HepG2 (cell line): ENCODE measurements around the gene KIRREL3. TPM values are rescaled to one million over a fixed set of nuclear protein-coding genes. Genes with fewer than 3 reads are reported as not detected.

Experiments
- ATAC-seq: fragments of 200-7000 bp; cut with Tn5 transposase; 3 replicates; pipeline ENCODE4 v1.9.1; 2020; ENCODE audit warnings: mild to moderate bottlenecking, moderate library complexity
- BruUV-seq: library from RNA; stranded (reverse); fragments of 400-500 nt; replicated peaks from 2 replicates; lab custom pipeline; 2021; lab: Mats Ljungman, UMichigan
- CTCF ChIA-PET: fragments of 300-600 bp; formaldehyde crosslinking; extraction: SDS; loops from one replicate; lab custom pipeline; 2021; ENCODE audit warnings: low total read pairs, inconsistent platforms, low intra/inter-chr PET ratio; lab: Yijun Ruan, JAX
- POLR2A ChIA-PET: fragments of 350-600 bp; sonication (Branson Sonifier 250); formaldehyde crosslinking; loops from one replicate; lab custom pipeline; 2020; ENCODE audit warnings: antibody characterized with exemption, inconsistent platforms; lab: Yijun Ruan, JAX
- DNase-seq: peaks from one replicate; pipeline ENCODE4 v3.0.0-alpha.2; 2015; ENCODE audit warnings: low spot score
- FAIRE-seq: peaks from 3 replicates; lab custom pipeline; 2011; peaks lifted over from hg19 to GRCh38; lab: Jason Lieb, UNC
- H2AFZ ChIP-seq: one replicate; pipeline ENCODE4 v1.6.1; 2011; ENCODE audit warnings: low read length, inconsistent platforms
- H3K27ac ChIP-seq: fragments of 300-600 bp; 3 replicates; pipeline ENCODE4 v1.8.0; 2011; ENCODE audit warnings: mixed run types, mild to moderate bottlenecking, mixed read lengths, low read length, inconsistent platforms; ENCODE audit not compliant: insufficient read depth; ENCODE audit errors: extremely low read length
- H3K27me3 ChIP-seq, 2 experiments: fragments of 200-600 bp in 1 of 2; 2 replicates in 1 of 2; 3 replicates in 1 of 2; pipeline versions ENCODE4 v1.6.0 to v1.8.0; 2011; ENCODE audit warnings: low read length in 2 of 2, mild to moderate bottlenecking in 2 of 2, moderate library complexity in 2 of 2, inconsistent platforms in 1 of 2; ENCODE audit not compliant: insufficient read depth in 2 of 2, control insufficient read depth in 1 of 2
- H3K36me3 ChIP-seq, 2 experiments: fragments of 200-600 bp in 1 of 2; replicated peaks in 1 of 2; 2 replicates in 1 of 2; 3 replicates in 1 of 2; pipeline versions ENCODE4 v1.5.1 to v1.8.0; 2011; ENCODE audit warnings: low read length in 2 of 2, inconsistent platforms in 1 of 2; ENCODE audit not compliant: insufficient read depth in 2 of 2, control insufficient read depth in 1 of 2
- H3K4me1 ChIP-seq: 2 replicates; pipeline ENCODE4 v1.5.1; 2012; ENCODE audit warnings: low read length, inconsistent platforms; ENCODE audit not compliant: insufficient read depth
- H3K4me2 ChIP-seq: 2 replicates; pipeline ENCODE4 v1.6.0; 2011; ENCODE audit warnings: low read depth, low read length, inconsistent platforms
- H3K4me3 ChIP-seq, 3 experiments: fragments of 200-600 bp in 1 of 3; sonication (generic), shearing (Covaris generic) in 1 of 3; replicated peaks in 1 of 3; 2 replicates each; pipeline ENCODE4 v1.5.1; 2011 to 2016; ENCODE audit warnings: low read length in 3 of 3, inconsistent platforms in 2 of 3, low read depth in 2 of 3, mild to moderate bottlenecking in 2 of 3, control low read depth in 1 of 3, mixed read lengths in 1 of 3; ENCODE audit not compliant: insufficient read depth in 1 of 3
- H3K79me2 ChIP-seq: one replicate; pipeline ENCODE4 v1.6.1; 2011; ENCODE audit warnings: low read length, inconsistent platforms; ENCODE audit not compliant: insufficient read depth
- H3K9ac ChIP-seq: 2 replicates; pipeline ENCODE4 v1.6.0; 2011; ENCODE audit warnings: mild to moderate bottlenecking, low read depth, low read length, inconsistent platforms; ENCODE audit not compliant: insufficient read depth
- H3K9me3 ChIP-seq: 2 replicates; pipeline ENCODE4 v1.5.1; 2012; ENCODE audit warnings: mild to moderate bottlenecking, low read length
- H4K20me1 ChIP-seq: 2 replicates; pipeline ENCODE4 v1.6.0; 2011; ENCODE audit warnings: inconsistent platforms, mild to moderate bottlenecking, low read length, moderate library complexity; ENCODE audit not compliant: insufficient read depth
- CBX5 ChIP-seq: sonication (generic); formaldehyde crosslinking; IDR thresholded peaks from 2 replicates; pipeline ENCODE4 v1.4.0; 2020; ENCODE audit warnings: missing genetic modification reagents, borderline replicate concordance
- FOXK1 ChIP-seq: sonication (generic); formaldehyde crosslinking; IDR thresholded peaks from 2 replicates; pipeline ENCODE4 v1.4.0; 2020; ENCODE audit warnings: low read depth, missing genetic modification reagents, borderline replicate concordance
- GTF3A ChIP-seq: sonication (generic); formaldehyde crosslinking; conservative IDR thresholded peaks from 2 replicates; pipeline ENCODE4 v1.4.0; 2020; ENCODE audit warnings: mild to moderate bottlenecking, missing genetic modification reagents
- HMGA1 ChIP-seq: sonication (generic); formaldehyde crosslinking; conservative IDR thresholded peaks from 2 replicates; pipeline ENCODE4 v1.4.0; 2020; ENCODE audit warnings: missing genetic modification reagents
- NCOA2 ChIP-seq: sonication (generic); formaldehyde crosslinking; IDR thresholded peaks from 2 replicates; pipeline ENCODE4 v1.8.0; 2022; ENCODE audit warnings: inconsistent platforms
- SRY ChIP-seq: sonication (generic); formaldehyde crosslinking; IDR thresholded peaks from 2 replicates; pipeline ENCODE4 v1.8.0; 2022; ENCODE audit warnings: mild to moderate bottlenecking, missing genetic modification reagents
- WIZ ChIP-seq: sonication (generic); formaldehyde crosslinking; IDR thresholded peaks from 2 replicates; pipeline ENCODE4 v1.5.1; 2020; ENCODE audit warnings: mild to moderate bottlenecking, missing genetic modification reagents
- ZBTB8A ChIP-seq: sonication (generic); formaldehyde crosslinking; IDR thresholded peaks from 2 replicates; pipeline ENCODE4 v1.4.0; 2020; ENCODE audit warnings: mild to moderate bottlenecking, low read depth, missing genetic modification reagents, borderline replicate concordance
- ZFX ChIP-seq: sonication (generic); formaldehyde crosslinking; IDR thresholded peaks from 2 replicates; pipeline ENCODE4 v1.4.0; 2020; ENCODE audit warnings: mild to moderate bottlenecking, low read depth, missing genetic modification reagents, moderate library complexity
- ZNF136 ChIP-seq: sonication (generic); formaldehyde crosslinking; IDR thresholded peaks from 2 replicates; pipeline ENCODE4 v1.8.1; 2022; ENCODE audit warnings: low read depth, mild to moderate bottlenecking, moderate library complexity, missing genetic modification reagents
- ZNF558 ChIP-seq: sonication (generic); formaldehyde crosslinking; IDR thresholded peaks from 2 replicates; pipeline ENCODE4 v1.9.0; 2022; ENCODE audit warnings: mild to moderate bottlenecking, missing genetic modification reagents, borderline replicate concordance
- ZNF737 ChIP-seq: sonication (generic); formaldehyde crosslinking; IDR thresholded peaks from 2 replicates; pipeline ENCODE4 v1.5.0; 2020; ENCODE audit warnings: missing genetic modification reagents, mild to moderate bottlenecking, borderline replicate concordance
- ZNF891 ChIP-seq: sonication (generic); formaldehyde crosslinking; IDR thresholded peaks from 2 replicates; pipeline ENCODE4 v1.5.0; 2020; ENCODE audit warnings: mild to moderate bottlenecking, missing genetic modification reagents
- ZSCAN25 ChIP-seq: sonication (generic); formaldehyde crosslinking; IDR thresholded peaks from 2 replicates; pipeline ENCODE4 v1.8.0; 2022; ENCODE audit warnings: mild to moderate bottlenecking, missing genetic modification reagents
- WGBS: methylation state at CpG from one replicate; pipeline ENCODE4 v1.1.6; 2017; ENCODE audit warnings: low lambda C conversion rate; 5-methylcytosine and 5-hydroxymethylcytosine counted together
- in situ Hi-C: cut with HindIII; loops from 2 replicates; pipeline ENCODE4 v1.10.0; 2017; ENCODE audit warnings: low pct_unique_long_range_greater_than_20kb; ENCODE audit not compliant: extremely low pct_ligation_motif_present
- intact Hi-C: fragments of 100-400 bp; cut with micrococcal nuclease; formaldehyde crosslinking; loops from one replicate; pipeline ENCODE4 v1.10.0; 2022; ENCODE audit not compliant: unreplicated experiment
- polyA plus RNA-seq, 8 experiments: library from polyadenylated mRNA; depleted of rRNA in 3 of 8; stranded (reverse) in 7 of 8; unstranded in 1 of 8; fragments of >200 nt; fragmentation: Illumina TruSeq in 4 of 8; extraction: Trizol in 4 of 8; gene quantifications; 2 replicates each; pipeline versions ENCODE4 v1.2.1 to v1.2.3, GENCODE V29; 2011 to 2016; ENCODE audit warnings: low read depth in 4 of 8, missing spikeins in 1 of 8, mixed read lengths in 1 of 8; ENCODE audit not compliant: insufficient read depth in 1 of 8
- total RNA-seq, 5 experiments: library from RNA; depleted of rRNA; stranded (reverse); fragments of >200 nt; fragmentation: Illumina TruSeq; extraction: Trizol; gene quantifications; 2 replicates each; pipeline ENCODE4 v1.2.3, GENCODE V29; 2016; ENCODE audit warnings: low read depth in 1 of 5
- TF ChIP-seq, protein P1 (sequence below): IDR thresholded peaks from 2 replicates; pipeline ENCODE4 v1.6.1; 2016; ENCODE audit warnings: missing compliant biosample characterization, missing genetic modification reagents, borderline replicate concordance
- TF ChIP-seq, protein P2 (sequence below): sonication (generic); formaldehyde crosslinking; IDR thresholded peaks from 2 replicates; pipeline ENCODE4 v1.4.0; 2020; ENCODE audit warnings: low read depth, mild to moderate bottlenecking, missing genetic modification reagents
- TF ChIP-seq, protein P3 (sequence below): IDR thresholded peaks from 2 replicates; pipeline ENCODE4 v1.6.1; 2016; ENCODE audit warnings: mild to moderate bottlenecking, missing biosample characterization, missing genetic modification reagents

Gene KIRREL3
- total and polyA plus RNA-seq, 2 of the 13 experiments (the other 11 are each of a cell fraction or from before 2014, with no cell fraction given), result not detected

DNA sequence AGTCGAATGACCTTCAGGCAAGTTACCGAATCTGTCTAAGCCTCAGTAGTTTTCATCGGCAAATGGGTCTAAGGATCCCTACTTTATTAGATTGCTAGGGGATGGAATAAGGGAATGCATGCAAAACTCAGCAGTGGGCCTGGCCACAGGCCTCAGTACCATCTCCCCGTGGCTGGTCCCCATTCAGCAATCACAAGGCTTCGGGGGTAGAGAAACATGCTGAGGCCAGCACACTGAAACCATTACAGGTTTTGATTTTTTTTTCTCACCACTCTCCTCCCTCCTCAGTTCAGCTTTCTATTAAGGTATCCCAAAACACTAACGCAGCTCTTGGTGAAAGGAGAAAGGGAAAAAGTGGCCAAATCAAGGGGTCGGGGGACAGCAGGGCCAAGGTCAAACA lies 11.9 kb downstream of the KIRREL3 start:
- H3K4me1 ChIP-seq, result no peaks in the 10 kb centered on the region
- WGBS, result 5% methylated on average over 6 of the region's 7 CpGs
- ChIA-PET POLR2A (no interaction called here), CTCF (interaction anchor here (1.5 kb wide), 1 partner anchor 272 kb away, joined by 5 read pairs; no protein-coding TSS in a partner anchor)
- H3K27ac ChIP-seq, result no peak overlapping the region
- no TSS peak for BruUV-seq
- H4K20me1 ChIP-seq, result no peaks in the 10 kb centered on the region
- no peak overlapping the region for H2AFZ ChIP-seq
- H3K4me3 ChIP-seq, result no peak overlapping the region
- no peak for ATAC-seq
- H3K4me2 ChIP-seq, result no peak overlapping the region
- TF ChIP-seq, protein P1, sequence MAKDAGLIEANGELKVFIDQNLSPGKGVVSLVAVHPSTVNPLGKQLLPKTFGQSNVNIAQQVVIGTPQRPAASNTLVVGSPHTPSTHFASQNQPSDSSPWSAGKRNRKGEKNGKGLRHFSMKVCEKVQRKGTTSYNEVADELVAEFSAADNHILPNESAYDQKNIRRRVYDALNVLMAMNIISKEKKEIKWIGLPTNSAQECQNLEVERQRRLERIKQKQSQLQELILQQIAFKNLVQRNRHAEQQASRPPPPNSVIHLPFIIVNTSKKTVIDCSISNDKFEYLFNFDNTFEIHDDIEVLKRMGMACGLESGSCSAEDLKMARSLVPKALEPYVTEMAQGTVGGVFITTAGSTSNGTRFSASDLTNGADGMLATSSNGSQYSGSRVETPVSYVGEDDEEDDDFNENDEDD, result no peak
- TF ChIP-seq FOXK1 (CRISPR knock-in tag) (no peak), ZSCAN25 (no peak), GTF3A (no peak), WIZ (CRISPR knock-in tag) (no peak), ZNF558 (CRISPR knock-in tag) (no peak), ZNF136 (CRISPR knock-in tag) (no peak), ZBTB8A (no peak), ZFX (CRISPR knock-in tag) (no peak), ZNF891 (no peak), ZNF737 (CRISPR knock-in tag) (no peak), HMGA1 (CRISPR knock-in tag) (no peak), NCOA2 (no peak), SRY (CRISPR knock-in tag) (no peak), CBX5 (CRISPR knock-in tag) (no peak)
- TF ChIP-seq, protein P2, sequence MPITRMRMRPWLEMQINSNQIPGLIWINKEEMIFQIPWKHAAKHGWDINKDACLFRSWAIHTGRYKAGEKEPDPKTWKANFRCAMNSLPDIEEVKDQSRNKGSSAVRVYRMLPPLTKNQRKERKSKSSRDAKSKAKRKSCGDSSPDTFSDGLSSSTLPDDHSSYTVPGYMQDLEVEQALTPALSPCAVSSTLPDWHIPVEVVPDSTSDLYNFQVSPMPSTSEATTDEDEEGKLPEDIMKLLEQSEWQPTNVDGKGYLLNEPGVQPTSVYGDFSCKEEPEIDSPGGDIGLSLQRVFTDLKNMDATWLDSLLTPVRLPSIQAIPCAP (CRISPR knock-in tag), result no peak
- TF ChIP-seq, protein P3, sequence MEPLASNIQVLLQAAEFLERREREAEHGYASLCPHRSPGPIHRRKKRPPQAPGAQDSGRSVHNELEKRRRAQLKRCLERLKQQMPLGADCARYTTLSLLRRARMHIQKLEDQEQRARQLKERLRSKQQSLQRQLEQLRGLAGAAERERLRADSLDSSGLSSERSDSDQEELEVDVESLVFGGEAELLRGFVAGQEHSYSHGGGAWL (CRISPR knock-in tag), result no peak
- TF ChIP-seq, all 625 proteins: peak for 0
- no peaks in the 10 kb centered on the region for H3K36me3 ChIP-seq
- H3K9ac ChIP-seq, result no peak overlapping the region
- H3K79me2 ChIP-seq, result no peaks in the 10 kb centered on the region
- intact Hi-C loops (no loop called here), in situ Hi-C loops (loop anchor here (10.0 kb wide), 1 partner anchor 544 kb away; no protein-coding TSS in a partner anchor)
- FAIRE-seq, result no peak
- peaks cover 3 to 22% of the 10 kb centered on the region in 2 experiments; a peak in 4 of 5 replicates for H3K27me3 ChIP-seq
- no peaks in the 10 kb centered on the region for H3K9me3 ChIP-seq
- no peak for DNase-seq
